Measurements from ENCODE around the gene TKFC.

Gene TKFC

GRCh38 chr11:61362542-61362875 lies 29.5 kb downstream of the TKFC start:
- in situ Hi-C loops (cut with MboI; ENCODE audit: low sequenced_read_pairs): no loop called here

- in situ Hi-C loops (cut with MboI; ENCODE audit: low sequenced_read_pairs): no loop called here
Observed at GRCh38 chr11:61364012-61364675, 31.1 kb downstream of the TKFC start.

GRCh38 chr11:61367406-61367805 lies 34.4 kb downstream of the TKFC start:
- in situ Hi-C loops (cut with MboI; ENCODE audit: low sequenced_read_pairs): no loop called here

GRCh38 chr11:61368646-61369045 lies 35.6 kb downstream of the TKFC start:
- in situ Hi-C loops (cut with MboI; ENCODE audit: low sequenced_read_pairs): no loop called here

- in situ Hi-C loops (cut with MboI; ENCODE audit: low sequenced_read_pairs): no loop called here
Observed at GRCh38 chr11:61369372-61370348, 36.6 kb downstream of the TKFC start.

- in situ Hi-C loops (cut with MboI; ENCODE audit: low sequenced_read_pairs): no loop called here
Observed at GRCh38 chr11:61370349-61371005, 37.4 kb downstream of the TKFC start.

GRCh38 chr11:61372659-61373420 lies 39.8 kb downstream of the TKFC start:
- in situ Hi-C loops (cut with MboI; ENCODE audit: low sequenced_read_pairs): no loop called here

GRCh38 chr11:61375761-61376108 lies 42.7 kb downstream of the TKFC start:
- in situ Hi-C loops (cut with MboI; ENCODE audit: low sequenced_read_pairs): no loop called here

GRCh38 chr11:61377461-61378160 lies 44.6 kb downstream of the TKFC start:
- in situ Hi-C loops (cut with MboI; ENCODE audit: low sequenced_read_pairs): no loop called here

- in situ Hi-C loops (cut with MboI; ENCODE audit: low sequenced_read_pairs): no loop called here
Observed at GRCh38 chr11:61378713-61379313, 45.8 kb downstream of the TKFC start.

- in situ Hi-C loops (cut with MboI; ENCODE audit: low sequenced_read_pairs): loop anchor here (10.0 kb wide), 1 partner anchor 46 kb away; the partner anchor contains the start of genes DDB1 and TKFC
Observed at GRCh38 chr11:61380884-61381283, 47.9 kb downstream of the TKFC start.

GRCh38 chr11:61383859-61384258 lies 50.8 kb downstream of the TKFC start:
- in situ Hi-C loops (cut with MboI; ENCODE audit: low sequenced_read_pairs): loop anchor here (10.0 kb wide), 1 partner anchor 49 kb away; the partner anchor contains the start of genes DDB1 and TKFC

GRCh38 chr11:61384271-61385242 lies 51.5 kb downstream of the TKFC start:
- in situ Hi-C loops (cut with MboI; ENCODE audit: low sequenced_read_pairs): loop anchor here (10.0 kb wide), 1 partner anchor 50 kb away; the partner anchor contains the start of genes DDB1 and TKFC

- in situ Hi-C loops (cut with MboI; ENCODE audit: low sequenced_read_pairs): no loop called here
Observed at GRCh38 chr11:61390161-61390560, 57.1 kb downstream of the TKFC start.

- in situ Hi-C loops (cut with MboI; ENCODE audit: low sequenced_read_pairs): no loop called here
Observed at GRCh38 chr11:61392981-61393595, 60.1 kb downstream of the TKFC start.
